GM12865 (cell line): ENCODE measurements around the gene INPP5A.

Experiments used
- DNase-seq: peaks from one replicate; pipeline ENCODE4 v3.0.0; 2010; ENCODE audit warnings: low read depth
- H3K4me3 ChIP-seq: 2 replicates; pipeline ENCODE4 v1.5.1; 2011; ENCODE audit warnings: mild to moderate bottlenecking, low read depth, low read length, control low read depth
- CTCF ChIP-seq: IDR thresholded peaks from 2 replicates; pipeline ENCODE4 v1.5.1; 2011; ENCODE audit warnings: low read length, control low read depth, low read depth, inconsistent platforms; ENCODE audit not compliant: insufficient read depth; ENCODE audit errors: missing control alignments

INPP5A gene

GRCh38 chr10:132728741-132729140, 191.2 kb downstream of the INPP5A start:
- DNase-seq, result no peak
- TF ChIP-seq CTCF, result no peak
- no peak overlapping the region for H3K4me3 ChIP-seq

GRCh38 chr10:132729810-132730572, 192.4 kb downstream of the INPP5A start:
- TF ChIP-seq CTCF, result no peak
- no peak for DNase-seq
- H3K4me3 ChIP-seq, result no peak overlapping the region

GRCh38 chr10:132730573-132730953, 193.0 kb downstream of the INPP5A start:
- no peak for DNase-seq
- H3K4me3 ChIP-seq, result no peak overlapping the region
- no peak for TF ChIP-seq CTCF

- H3K4me3 ChIP-seq, result no peak overlapping the region
- no peak for TF ChIP-seq CTCF
- DNase-seq, result no peak
These were observed 194.9 kb downstream of the INPP5A start for GRCh38 chr10:132732518-132732917.

- no peak for TF ChIP-seq CTCF
- DNase-seq, result no peak
- H3K4me3 ChIP-seq, result no peak overlapping the region
These were observed 196.3 kb downstream of the INPP5A start for GRCh38 chr10:132733926-132734325.

GRCh38 chr10:132735341-132735775, 197.8 kb downstream of the INPP5A start:
- TF ChIP-seq CTCF, result no peak
- no peak for DNase-seq
- no peak overlapping the region for H3K4me3 ChIP-seq

- no peak for TF ChIP-seq CTCF
- DNase-seq, result no peak
- H3K4me3 ChIP-seq, result no peak overlapping the region
These were observed 198.4 kb downstream of the INPP5A start for GRCh38 chr10:132735923-132736391.
